HT1080 (cell line): ENCODE data around the gene ARG2. TPM values are rescaled to one million over a fixed set of nuclear protein-coding genes. Genes with fewer than 3 reads are reported as not detected.
A peak's percentile ranks its signal among the peaks of the same experiment; 100 is the strongest.
"Not testable (repeated sequence)": the region's sequence is repeated elsewhere in the genome, so short reads cannot be mapped to it uniquely, and the experiment has no call there.

Experiments used
- DNase-seq: peaks from one replicate; pipeline ENCODE4 v3.0.0-alpha.2; 2015; ENCODE audit warnings: low read depth
- total RNA-seq: library from RNA; depleted of rRNA; stranded (reverse); fragments of >200 nt; shearing (Covaris generic); gene quantifications from 2 replicates; pipeline ENCODE4 v1.2.3, GENCODE V29; 2014

ARG2 gene
- total RNA-seq, 1 experiment from 2014 or later, result 22.8 TPM

DNA sequence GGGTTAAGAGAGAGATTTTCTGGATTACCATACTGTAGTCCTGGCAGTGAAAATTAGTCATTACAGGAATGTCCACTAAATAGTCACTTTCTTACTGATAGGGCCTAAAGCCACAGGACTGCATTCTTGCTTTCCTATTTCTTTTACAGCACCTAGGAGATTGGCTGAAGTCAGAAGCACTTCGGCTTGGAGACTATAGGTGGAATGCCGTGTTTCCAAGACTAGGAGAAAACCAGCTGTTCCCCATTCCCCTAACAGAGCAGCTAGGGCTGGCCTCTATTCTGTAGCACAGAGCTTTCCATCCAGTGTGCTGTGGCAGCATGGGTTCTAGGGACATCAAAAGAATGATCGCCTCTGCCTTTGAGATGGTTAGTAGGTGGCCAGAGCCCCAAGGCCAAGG lies 34.7 kb upstream of the ARG2 start:
- no peak for DNase-seq

DNA sequence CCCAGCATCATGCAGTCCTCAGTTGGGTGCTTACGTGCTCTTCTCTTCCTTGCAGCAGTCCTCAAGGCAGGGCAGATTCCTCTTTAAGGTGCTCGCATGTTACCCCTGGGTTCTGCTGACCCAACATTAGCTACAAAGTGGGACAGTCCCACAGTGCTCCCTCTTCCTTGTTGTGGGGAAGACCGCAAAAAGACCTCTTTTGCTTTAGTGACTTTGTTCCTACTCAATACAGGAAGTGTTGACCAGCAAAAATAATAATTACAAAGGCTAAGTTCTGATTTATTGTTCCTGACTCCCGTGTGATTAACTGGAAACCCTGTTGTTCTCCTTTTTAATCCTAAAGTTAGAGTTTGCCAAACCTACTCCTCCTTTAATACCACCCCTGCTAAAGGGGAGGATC lies 33.4 kb upstream of the ARG2 start:
- no peak for DNase-seq

DNA sequence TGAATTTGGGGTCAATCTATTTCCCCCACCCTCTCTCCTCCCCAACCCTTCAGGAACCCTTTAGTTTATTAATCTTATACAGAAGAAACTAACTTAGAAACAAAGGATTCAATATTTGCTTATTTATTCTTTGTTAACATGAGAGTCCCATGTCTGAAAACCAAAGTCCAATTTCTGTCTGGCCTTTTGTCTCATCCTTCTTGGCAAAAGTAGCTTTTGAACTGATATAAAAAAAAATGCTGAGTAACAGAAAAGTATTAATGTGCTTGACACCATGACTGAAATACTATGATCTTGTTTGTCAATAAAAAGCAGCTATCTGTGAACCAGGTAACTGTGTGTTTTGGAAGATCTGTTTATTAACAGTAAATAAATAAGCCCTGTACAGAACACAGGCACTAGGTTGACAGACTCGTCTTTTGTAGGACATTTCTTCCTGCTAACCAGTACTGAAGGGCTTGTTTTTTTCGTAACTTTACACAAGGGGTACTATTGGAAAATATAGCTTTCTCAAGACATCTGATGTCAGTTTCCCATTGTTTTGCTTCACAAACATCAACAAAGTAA lies 30.4 kb upstream of the ARG2 start:
- no peak for DNase-seq

DNA sequence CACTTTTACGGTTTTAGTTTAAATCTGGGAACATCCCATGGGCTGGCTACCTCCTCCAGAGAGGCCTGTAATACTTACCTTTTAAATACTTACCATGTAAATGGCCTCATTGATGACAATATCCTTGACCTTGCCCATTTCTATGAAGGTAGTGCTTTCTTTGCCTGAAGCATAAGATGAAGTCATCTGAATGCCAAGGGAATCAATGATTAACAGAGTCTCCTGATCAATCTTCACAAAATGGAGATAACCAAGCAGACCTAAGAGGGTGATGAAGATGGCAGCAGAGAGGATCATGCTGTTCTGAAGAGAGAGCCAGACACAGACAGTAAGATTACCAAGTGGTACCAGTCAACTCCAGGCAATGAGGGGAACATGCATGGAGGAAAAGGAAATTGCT lies 26.1 kb upstream of the ARG2 start:
- not testable (repeated sequence) for DNase-seq

DNA sequence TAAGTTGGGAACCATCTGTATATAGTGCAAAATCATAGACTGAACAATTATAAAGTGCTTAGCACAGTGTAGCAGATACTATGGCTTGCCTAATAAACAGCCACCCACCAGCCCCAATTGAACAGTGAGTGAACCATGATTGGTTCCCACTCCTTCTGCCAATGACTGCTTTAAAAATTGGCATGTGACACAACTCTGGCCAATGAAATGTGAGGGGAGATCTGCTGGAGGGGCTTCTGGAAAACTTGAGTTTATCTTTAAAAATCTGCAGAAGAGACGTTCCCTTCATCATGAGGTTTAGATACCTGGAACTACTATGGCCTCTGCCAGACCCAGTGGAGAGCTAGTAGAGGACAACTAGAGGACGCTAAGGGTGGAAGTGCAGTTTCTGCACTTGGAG lies 24.3 kb upstream of the ARG2 start:
- DNase-seq, result no peak

DNA sequence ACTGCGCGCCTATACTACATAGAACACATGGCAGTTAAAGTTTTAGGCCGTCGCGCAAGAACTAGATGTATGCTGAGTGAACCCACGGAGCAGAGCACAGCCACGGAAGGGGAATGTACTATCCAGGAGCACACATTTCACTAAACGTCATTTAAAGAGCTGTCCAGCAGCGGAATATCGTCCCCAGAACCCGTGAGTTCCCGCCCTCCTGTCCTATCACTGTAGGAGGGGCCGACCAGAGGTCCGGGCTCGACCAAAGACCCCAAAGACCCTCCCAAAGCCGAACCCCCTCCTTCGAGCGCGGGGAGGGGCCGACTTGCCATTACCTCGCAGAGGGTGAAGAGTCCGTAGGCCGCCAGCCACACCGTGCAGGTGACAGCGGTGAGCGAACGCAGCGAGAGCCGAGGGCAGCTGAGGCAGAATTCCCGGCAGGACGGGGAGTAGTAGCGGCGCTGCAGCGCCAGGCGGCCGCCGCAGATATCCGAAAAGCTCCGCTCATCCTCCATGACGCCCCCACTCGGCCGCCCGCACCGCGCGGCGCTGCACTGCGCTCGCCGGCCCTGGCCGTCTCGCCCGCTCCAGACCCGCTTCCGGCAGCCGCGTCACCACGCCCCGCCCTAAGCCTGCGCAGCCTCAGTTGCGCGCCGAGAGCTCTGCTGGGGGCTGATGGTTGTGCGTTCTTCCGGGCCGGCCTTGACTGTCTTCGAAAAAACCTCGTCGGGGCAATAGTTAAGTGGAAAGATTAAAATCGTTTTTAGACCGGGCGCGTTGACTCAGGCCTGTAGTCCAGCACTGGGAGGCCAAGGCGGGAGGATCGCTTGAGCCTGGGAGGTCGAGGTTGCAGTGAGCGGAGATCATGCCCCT lies 19.8 kb upstream of the ARG2 start, which contains the start of gene PIGH:
Gene PIGH (minus strand): TSS at position 571 of the 864 bp plus-strand sequence. CDS start 65 bp downstream, at position 506.
- DNase-seq, result peak; percentile 87

DNA sequence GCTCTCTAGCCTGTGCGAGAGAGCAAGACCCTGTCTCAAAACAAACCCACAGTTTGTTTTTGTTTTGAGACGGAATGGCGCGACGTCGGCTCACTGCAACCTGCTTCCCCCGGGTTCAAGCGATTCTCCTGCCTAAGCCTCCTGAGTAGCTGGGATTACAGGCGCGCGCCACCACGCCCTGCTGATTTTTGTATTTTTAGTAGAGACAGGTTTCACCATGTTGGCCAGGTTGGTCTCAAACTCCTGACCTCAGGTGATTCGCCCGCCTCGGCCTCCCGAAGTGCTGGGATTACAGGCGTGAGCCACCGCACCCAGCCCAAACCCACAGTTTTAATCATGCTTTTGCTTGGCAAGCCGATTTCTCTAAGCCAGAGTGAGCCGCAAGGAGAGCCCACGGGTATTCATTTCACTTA lies 19.2 kb upstream of the ARG2 start:
- DNase-seq, result not testable (repeated sequence)

DNA sequence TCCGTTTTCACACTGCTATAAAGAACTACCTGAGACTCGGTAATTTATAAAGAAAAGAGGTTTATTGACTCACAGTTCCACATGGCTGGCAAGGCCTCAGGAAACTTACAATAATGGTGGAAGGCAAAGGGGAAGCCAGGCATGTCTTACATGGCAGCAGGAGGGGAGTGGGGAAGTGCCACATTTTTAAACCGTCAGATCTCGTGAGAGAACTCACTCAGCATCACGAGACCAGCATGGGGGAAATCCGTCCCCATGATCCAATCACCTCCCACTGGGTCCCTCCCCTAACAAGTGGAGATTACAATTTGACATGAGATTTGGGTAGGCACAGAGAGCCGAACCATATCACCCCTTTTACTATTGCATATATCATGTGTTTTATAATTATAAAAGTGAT lies 17.6 kb upstream of the ARG2 start:
- no peak for DNase-seq

DNA sequence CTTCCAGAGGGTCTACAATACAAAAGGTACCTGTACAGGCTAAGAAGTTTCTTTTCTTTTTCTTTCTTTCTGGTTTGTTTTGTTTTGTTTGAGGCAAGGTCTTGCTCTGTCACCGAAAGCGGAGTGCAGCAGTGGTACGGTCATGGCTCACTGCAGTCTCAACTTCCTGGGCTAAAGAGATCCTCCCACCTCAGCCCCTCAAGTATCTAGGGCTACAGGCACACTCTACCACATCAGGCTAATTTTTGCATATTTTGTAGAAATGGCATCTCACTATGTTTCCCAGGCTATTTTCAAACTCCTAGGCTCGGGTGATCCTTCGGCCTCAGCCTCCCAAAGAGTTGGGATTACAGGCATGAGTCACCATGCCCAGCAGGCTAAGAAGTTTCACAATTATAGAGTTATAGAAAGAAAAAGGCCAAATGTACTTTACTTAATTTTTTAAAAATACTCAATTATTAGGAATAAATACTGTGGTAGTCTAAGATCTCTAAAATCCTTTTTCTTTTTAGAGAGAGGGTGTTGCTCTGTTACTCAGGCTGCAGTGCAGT lies 16.6 kb upstream of the ARG2 start:
- DNase-seq, result no peak

DNA sequence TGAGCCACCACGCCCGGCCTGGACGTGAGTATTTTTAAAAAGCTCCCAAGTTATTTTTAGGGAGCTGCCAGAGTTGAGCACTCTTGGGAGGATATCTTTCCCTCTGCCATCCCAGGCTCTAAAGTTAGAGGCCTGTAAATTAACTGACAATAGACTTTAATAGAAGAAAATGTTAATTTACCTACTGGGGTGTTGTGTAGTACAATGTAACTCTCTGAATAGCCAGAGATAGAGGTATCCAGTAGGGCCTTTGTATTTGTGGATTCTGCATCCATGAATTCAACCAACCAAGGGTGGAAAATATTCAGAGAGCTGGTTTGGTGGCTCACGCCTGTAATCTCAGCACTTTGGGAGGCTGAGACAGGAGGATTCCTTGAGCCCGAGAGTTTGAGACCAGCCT lies 12.1 kb upstream of the ARG2 start:
- DNase-seq, result no peak

DNA sequence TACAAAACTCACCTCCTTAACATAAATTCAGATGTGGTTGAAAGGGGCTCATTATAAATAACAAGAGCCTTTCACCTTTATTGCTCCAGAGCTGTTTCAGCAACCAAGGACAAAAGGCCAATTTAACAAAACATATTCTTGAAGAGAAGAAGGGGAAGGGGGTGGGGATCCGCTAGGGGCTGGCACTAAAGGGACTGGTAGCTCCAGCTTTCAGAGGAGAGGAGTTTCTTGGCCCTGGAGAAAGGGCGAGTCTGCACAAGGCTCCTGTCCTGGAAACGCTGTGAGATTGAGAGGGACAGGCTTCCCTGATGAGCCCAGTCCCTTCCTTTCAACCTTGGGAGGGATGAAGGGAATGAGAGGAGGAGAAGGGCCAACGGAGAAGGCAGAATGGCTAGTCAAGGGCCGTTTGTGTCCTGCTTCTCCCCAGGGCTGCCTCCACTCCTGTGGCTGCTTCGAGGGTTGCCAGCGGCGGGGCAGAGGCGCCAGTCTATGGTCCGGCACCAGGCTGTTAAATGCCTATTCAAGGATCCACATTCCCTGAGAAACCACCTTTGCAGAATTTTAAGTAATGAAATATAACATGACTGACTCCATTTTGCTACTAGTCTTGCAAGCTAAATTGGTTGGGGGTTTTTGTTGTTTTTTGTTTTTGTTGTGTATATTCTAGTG lies 9.9 kb upstream of the ARG2 start:
- no peak for DNase-seq

DNA sequence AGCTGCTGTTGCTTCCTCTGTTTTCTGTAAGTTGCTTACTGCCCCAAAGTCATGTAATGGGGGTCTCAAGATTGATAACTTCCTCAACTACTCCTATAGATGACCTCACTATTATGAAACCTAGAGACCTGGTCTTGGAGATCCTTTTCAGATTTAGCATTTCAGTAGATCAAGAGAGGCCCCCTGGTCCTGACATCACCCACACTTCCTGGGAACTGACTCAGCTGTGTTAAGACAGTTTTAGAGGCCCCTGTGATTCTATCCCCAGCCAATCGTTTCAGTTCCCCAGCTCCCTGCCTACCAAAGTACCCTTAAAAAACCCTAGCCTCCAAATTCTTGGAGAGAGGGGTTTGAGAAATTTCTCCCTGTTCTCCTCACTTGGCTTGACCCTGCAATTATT lies 9.2 kb upstream of the ARG2 start:
- DNase-seq, result no peak

DNA sequence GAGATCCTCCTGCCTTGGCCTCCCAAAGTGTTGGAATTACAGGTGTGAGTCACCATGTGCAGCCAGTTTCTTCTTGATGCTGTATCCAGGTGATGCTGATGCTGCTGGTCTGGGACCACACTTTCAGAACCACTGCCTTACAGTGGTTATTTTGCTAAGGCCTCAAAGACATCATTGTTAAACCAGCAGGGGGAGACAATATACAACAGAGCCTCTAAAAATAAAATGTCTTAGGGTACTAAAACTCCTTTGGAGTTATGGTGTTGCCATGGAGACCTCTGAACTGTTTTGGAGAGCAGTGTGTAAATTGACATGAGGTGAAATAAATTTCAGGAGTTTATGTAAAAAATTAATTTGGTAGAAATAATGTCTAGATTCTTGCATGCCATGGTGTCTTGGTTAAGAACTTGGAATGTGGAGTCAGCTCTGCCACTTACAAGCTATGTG lies 1.1 kb upstream of the ARG2 start:
- peak; percentile 80 for DNase-seq

DNA sequence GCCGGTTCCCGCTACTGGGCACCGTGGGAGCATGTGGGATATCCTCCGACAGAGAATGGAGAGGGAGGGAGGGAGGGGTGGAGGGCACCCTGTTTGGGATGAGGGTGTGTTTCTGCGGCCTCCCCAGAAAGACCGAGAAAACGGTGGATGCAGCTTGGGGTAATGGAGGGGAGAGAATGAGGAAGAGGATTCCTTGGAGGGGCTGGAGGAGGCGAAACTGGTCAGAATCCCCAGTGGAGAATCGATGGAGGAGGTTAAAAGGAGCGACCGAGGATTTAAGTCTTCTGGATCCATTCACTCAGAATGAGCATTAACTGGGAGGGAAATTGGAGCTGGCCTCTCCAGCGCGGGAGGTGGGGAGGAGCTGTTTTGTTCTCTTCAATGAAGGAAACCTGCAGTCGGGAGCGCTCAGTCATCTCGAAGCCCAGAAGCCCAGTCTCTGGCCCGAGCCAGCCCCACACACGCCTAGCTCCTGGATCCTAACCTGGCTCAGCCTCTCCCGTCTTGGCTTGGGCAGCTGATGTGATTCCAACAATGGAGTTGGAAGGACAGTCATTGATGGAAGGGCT lies 581 bp downstream of the ARG2 start:
- no peak for DNase-seq

DNA sequence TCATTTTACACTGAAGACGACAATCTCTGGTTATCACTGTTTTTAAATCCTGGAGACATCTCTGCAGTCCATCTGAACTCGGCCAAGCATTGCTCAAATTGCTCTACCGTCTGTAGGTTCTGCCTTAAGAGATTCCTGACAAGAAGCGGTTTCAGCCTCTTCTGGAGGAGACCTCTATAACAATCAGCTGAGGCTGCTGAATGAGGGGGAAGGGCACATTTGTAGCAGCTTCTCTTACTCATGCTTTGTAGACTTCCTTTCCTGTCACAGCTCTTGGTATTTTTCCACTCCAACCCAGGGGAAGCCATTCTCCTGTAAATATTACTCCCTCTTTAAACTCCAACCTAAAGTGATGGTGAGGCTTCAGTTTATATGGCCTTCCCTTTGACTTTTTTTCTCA lies 3.0 kb downstream of the ARG2 start:
- DNase-seq, result peak; percentile 91

DNA sequence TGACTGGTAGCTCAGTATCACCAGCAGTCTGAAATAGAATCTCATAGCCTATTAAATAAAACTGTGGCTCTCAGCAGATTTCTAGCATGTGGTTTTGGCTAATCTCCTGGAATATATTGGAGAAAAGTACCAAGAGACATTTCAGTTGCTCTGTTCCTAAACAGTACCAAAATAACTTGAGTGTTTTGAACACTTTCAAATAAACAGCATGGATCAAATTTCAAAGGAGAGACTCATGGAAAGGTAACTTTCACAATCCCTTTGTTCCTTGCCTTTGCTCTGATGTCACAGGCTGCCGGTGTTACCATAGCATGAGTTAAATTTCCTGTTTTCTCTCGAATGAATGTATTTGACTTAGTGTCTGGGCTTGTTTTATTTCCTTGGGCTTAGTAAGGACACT lies 3.4 kb downstream of the ARG2 start:
- peak; percentile 68 for DNase-seq

DNA sequence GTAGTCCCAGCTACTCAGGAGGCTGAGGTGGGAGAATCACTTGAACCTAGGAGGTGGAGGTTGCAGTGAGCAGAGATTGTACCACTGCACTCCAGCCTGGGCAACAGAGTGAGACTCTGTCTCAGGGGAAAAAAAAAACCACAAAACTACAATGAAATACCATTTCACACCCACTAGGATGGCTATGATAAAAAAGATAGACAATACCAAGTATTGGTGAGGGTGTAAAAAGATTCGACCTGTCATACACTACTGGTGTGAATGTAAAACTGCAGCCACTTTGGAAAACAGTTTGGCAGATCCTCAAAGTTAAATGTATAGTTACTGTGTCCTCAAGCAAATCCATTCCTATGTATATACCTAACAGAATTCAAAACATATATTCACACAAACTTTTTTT lies 6.4 kb downstream of the ARG2 start:
- DNase-seq, result not testable (repeated sequence)

DNA sequence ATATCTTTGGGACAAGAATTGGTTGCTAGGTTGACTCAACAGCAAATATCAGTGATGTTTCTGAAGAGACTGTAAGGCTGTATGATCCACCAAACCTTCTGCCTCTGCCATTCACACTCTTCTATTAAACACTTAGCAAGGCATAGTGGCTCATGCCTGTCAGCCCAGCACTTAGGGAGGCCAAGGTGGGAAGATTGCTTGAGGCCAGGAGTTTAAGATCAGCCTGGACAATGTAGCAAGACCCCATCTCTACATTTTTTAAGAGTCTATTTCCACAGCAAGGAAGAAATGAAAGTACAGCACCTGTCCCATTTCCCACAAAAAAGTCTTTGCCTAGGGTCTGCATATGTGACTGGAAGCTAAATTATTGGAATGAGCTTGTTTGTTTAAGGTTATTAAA lies 7.8 kb downstream of the ARG2 start:
- no peak for DNase-seq

DNA sequence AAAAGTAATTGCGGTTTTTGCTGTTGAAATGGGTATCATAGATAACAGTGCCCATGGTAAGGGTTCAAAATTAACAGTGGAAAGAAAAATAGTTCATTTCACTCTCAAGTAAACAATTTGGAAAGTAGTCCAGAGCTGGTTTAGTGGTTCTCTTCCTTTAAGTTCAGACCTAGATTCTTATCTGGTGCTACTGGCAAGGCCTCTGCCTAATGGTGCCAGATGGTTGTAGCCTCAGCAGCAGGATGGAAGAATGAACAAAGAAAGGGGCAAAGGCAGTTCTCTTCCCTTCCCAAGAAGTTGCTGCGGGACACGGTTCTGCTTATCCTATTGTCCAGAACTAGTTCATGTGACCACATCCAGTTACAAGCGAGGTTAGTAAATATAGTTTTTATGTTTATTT lies 10.5 kb downstream of the ARG2 start:
- no peak for DNase-seq

DNA sequence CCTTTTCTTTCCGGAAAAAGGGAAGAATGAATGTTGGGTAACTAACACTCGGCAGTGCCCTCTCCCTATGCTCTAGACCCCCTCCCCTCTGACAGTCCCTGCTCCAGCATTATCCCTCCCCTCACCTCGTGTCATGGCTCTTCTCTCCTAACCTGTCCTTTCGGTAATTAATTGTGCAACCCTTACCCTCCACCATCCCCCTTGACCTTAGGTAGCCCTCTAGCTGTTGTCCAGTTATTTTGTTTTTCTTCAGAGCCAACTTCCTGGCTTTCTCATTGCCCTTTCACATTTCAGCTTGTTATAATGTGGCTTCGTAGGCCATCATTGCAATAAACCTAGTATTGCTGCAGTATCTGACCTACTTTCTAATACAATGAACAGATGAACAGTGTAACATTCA lies 11.2 kb downstream of the ARG2 start:
- no peak for DNase-seq

DNA sequence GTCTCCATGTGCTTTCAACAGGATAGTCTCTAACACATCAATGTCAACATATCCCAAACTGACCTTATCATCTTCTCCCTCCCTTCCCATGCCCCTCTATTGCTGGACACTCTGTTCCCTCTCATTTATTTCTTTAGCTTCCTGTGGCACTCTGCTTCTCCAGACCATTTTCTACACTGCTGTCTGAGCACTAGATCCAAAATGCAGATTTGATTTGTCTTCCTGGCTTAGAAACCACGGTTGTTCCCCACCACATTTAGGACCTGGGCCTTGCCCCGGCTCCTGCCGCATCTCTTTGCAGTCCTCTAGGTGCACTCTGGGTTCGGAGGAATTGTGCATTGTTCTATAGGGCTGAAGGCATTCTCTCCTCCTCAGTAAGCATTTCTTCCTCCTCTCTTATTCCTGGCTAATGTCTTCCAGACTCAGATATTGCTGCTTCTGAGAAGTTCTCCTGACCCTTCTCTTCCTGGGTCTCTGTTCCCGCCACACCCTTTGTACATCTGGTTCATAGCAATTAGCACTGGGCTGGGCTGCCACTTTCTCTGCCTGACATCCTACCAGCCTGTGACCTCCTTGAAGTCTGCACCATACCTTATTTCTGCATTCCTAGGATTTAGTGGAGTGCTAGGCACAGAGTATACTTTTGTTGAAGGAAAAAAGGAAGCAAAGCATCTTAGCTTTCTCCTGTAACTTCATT lies 13.9 kb downstream of the ARG2 start:
- no peak for DNase-seq
